SK-N-MC (cell line): ENCODE measurements around the gene ADAMTS9.

Experiments used
- DNase-seq: peaks from one replicate; pipeline ENCODE4 v3.0.0-alpha.2; 2011; ENCODE audit warnings: low read depth, low spot score
- H3K27ac ChIP-seq: fragments of 200-600 bp; sonication (generic); 2 replicates; pipeline ENCODE4 v1.5.1; 2016; ENCODE audit warnings: mixed run types
- H3K36me3 ChIP-seq: fragments of 200-600 bp; sonication (generic); 2 replicates; pipeline ENCODE4 v1.6.1; 2017; ENCODE audit warnings: antibody characterized with exemption, low read length, mixed read lengths; ENCODE audit not compliant: insufficient read depth
- H3K4me3 ChIP-seq: fragments of 200-600 bp; sonication (generic); 2 replicates; pipeline ENCODE4 v1.5.1; 2016
- H3K9ac ChIP-seq: fragments of 200-600 bp; sonication (generic); 2 replicates; pipeline ENCODE4 v1.8.0; 2017; ENCODE audit warnings: mixed run types, mixed read lengths; ENCODE audit not compliant: insufficient read length
- H3K9me3 ChIP-seq: fragments of 200-600 bp; sonication (generic); 2 replicates; pipeline ENCODE4 v1.6.1; 2017; ENCODE audit warnings: low read depth, mild to moderate bottlenecking, antibody characterized with exemption, low read length, moderate library complexity, mixed read lengths
- EZH2 ChIP-seq: fragments of 200-600 bp; sonication (generic); IDR thresholded peaks from one replicate; pipeline ENCODE4 v1.6.1; 2017; ENCODE audit warnings: antibody characterized with exemption
- FOXP2 ChIP-seq: optimal IDR thresholded peaks from 2 replicates; pipeline ENCODE3; 2011; ENCODE audit warnings: mild to moderate bottlenecking, moderate library complexity; ENCODE audit not compliant: insufficient read depth; ENCODE audit errors: extremely low read length, control extremely low read depth
- POLR2AphosphoS5 ChIP-seq: IDR thresholded peaks from 2 replicates; pipeline ENCODE4 v1.6.1; 2012; ENCODE audit warnings: mild to moderate bottlenecking, low read depth, low read length, borderline replicate concordance

Gene ADAMTS9

DNA sequence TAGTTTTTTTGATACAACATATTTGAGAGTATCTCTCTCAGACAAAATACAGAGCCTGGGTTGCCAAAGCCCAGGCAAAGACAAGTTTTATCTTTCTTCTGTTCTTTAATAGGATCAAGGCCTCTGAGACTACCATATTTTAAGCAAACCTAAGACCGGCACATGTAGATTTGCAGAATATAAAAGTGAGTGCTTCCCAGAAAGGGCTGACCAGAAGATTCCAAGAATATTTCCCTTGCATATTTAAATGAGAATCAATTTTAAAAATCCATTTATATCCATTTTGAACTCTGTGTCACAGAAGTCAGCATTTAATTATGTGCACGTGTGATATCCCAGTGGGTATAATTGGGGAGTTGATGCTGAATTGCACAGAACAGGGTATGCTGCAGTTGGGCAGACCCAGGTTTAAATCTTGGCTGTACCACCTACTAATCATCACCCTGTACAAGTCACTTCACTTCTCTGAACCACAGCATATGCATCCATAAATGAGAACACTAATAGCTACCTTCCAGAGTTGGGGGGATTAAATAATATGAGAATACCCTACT, 191.9 kb downstream of the ADAMTS9 start:
- H3K9ac ChIP-seq: no peak overlapping the region
- no peak for DNase-seq
- H3K4me3 ChIP-seq: no peak overlapping the region
- no peaks in the 10 kb centered on the region for H3K9me3 ChIP-seq
- TF ChIP-seq POLR2AphosphoS5 (no peak), EZH2 (no peak), FOXP2 (no peak)
- H3K27ac ChIP-seq: no peak overlapping the region
- no peaks in the 10 kb centered on the region for H3K36me3 ChIP-seq

GRCh38 chr3:64495121-64495780, 192.5 kb downstream of the ADAMTS9 start:
- TF ChIP-seq POLR2AphosphoS5 (no peak), EZH2 (no peak), FOXP2 (no peak)
- Histone ChIP-seq H3K36me3 (no peaks in the 10 kb centered on the region), H3K9me3 (no peaks in the 10 kb centered on the region), H3K4me3 (no peak overlapping the region), H3K27ac (no peak overlapping the region), H3K9ac (no peak overlapping the region)
- DNase-seq: no peak

GRCh38 chr3:64494526-64494925, 193.3 kb downstream of the ADAMTS9 start:
- Histone ChIP-seq H3K4me3 (no peak overlapping the region), H3K27ac (no peak overlapping the region), H3K36me3 (no peaks in the 10 kb centered on the region), H3K9me3 (no peaks in the 10 kb centered on the region), H3K9ac (no peak overlapping the region)
- DNase-seq: no peak
- TF ChIP-seq POLR2AphosphoS5 (no peak), FOXP2 (no peak), EZH2 (no peak)

DNA sequence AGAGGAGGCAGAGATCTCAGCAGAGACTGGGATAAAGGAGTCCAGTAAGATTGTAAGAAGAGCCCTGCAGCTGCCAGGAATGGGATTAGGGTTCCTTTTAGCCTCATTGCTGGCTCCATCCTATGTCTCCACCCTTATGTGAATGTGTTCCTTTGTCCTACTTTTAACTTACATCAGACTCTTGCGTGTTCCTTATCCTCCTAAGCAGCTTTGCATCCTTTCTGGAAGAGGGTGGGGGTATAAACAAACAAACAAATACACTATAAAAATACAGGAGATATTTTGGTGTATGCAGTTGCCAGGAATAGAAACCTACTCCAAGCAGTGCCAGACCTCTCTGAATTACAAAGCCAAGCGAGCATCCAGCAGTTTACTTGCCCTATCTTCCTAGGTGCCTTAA, 194.7 kb downstream of the ADAMTS9 start:
- Histone ChIP-seq H3K36me3 (no peaks in the 10 kb centered on the region), H3K9me3 (no peaks in the 10 kb centered on the region), H3K9ac (no peak overlapping the region), H3K27ac (no peak overlapping the region), H3K4me3 (no peak overlapping the region)
- TF ChIP-seq EZH2 (no peak), POLR2AphosphoS5 (no peak), FOXP2 (no peak)
- no peak for DNase-seq

DNA sequence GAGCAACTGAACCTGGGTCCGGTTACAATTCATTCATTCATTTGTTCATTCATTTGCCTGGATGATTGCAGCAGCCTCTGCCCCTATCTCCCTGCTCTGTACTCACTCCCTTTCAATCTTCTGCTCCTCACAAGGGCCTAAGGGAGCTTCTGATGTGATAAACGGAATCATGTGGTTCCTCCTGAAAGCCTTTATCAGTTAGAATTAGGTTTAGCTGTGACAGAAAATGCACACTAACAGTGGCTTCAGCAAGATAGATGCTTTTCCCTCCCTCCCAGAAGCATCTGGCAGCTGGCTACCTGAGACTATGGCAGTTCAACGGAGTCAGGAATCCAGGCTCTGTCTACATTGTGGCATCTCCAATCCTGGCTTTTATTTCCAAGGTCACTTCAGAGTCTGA, 196.0 kb downstream of the ADAMTS9 start:
- Histone ChIP-seq H3K27ac (no peak overlapping the region), H3K4me3 (no peak overlapping the region), H3K36me3 (no peaks in the 10 kb centered on the region), H3K9ac (no peak overlapping the region), H3K9me3 (no peaks in the 10 kb centered on the region)
- TF ChIP-seq EZH2: no peak
- no peak for TF ChIP-seq POLR2AphosphoS5
- no peak for TF ChIP-seq FOXP2
- no peak for DNase-seq

DNA sequence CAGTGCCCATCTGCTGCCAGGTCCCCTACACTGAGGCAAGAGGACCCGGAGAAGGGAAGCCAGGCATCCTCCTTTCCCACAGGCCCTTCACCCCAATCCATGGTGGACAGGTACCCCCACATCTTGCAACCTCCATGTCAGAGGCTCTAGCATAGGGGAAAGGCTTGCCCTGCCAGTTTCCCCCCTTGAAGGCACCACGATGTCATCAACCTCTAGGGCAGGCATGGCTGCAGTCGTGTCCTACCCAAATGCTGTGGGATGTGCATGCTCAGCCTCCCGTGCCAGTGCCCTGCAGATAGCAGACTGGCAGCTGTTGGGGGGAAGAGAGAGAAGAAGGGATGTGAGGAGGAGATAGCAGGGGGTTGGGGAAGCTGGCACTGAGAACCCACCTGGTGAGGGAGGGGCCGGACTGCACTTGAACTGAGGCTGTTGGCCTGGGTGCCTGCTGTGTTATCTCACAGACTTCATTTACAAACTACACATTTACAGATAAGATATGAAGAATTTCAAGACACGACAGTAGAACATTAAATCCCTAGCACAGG, 197.5 kb downstream of the ADAMTS9 start:
- no peak overlapping the region for H3K27ac ChIP-seq
- no peak overlapping the region for H3K4me3 ChIP-seq
- no peak for DNase-seq
- no peaks in the 10 kb centered on the region for H3K36me3 ChIP-seq
- TF ChIP-seq POLR2AphosphoS5: no peak
- no peak overlapping the region for H3K9ac ChIP-seq
- H3K9me3 ChIP-seq: no peaks in the 10 kb centered on the region

- Histone ChIP-seq H3K9ac (no peak overlapping the region), H3K27ac (no peak overlapping the region), H3K4me3 (no peak overlapping the region), H3K36me3 (no peaks in the 10 kb centered on the region), H3K9me3 (no peaks in the 10 kb centered on the region)
- no peak for DNase-seq
- no peak for TF ChIP-seq FOXP2
- no peak for TF ChIP-seq EZH2
- no peak for TF ChIP-seq POLR2AphosphoS5
Observed at GRCh38 chr3:64489361-64490044, 198.3 kb downstream of the ADAMTS9 start.

GRCh38 chr3:64488939-64489338, 198.9 kb downstream of the ADAMTS9 start:
- H3K9ac ChIP-seq: no peak overlapping the region
- H3K9me3 ChIP-seq: no peaks in the 10 kb centered on the region
- TF ChIP-seq POLR2AphosphoS5 (no peak), EZH2 (no peak), FOXP2 (no peak)
- no peaks in the 10 kb centered on the region for H3K36me3 ChIP-seq
- DNase-seq: no peak
- no peak overlapping the region for H3K4me3 ChIP-seq
- no peak overlapping the region for H3K27ac ChIP-seq
